IPS-11a (cell line): Measurements from ENCODE around the gene BBS7.

Experiments used
- H3K4me3 ChIP-seq: one replicate; pipeline ENCODE4 v1.5.1; 2013; ENCODE audit warnings: low read depth, low read length, control low read depth

BBS7 gene

GRCh38 chr4:121827853-121828252 is 42.4 kb downstream of the BBS7 start:
- H3K4me3 ChIP-seq, result no peak overlapping the region

GRCh38 chr4:121824950-121825349 is 45.3 kb downstream of the BBS7 start:
- no peak overlapping the region for H3K4me3 ChIP-seq

GRCh38 chr4:121824171-121824527 is 46.1 kb downstream of the BBS7 start:
- H3K4me3 ChIP-seq, result peak overlapping the region; percentile 52

GRCh38 chr4:121823505-121824170 is 46.6 kb downstream of the BBS7 start, which contains the start of gene CCNA2:
Gene CCNA2, minus strand, starts transcription at chr4:121823883. Its CDS starts 255 bp downstream, at chr4:121823628.
- peak within 1 kb of the TSS; percentile 79 for H3K4me3 ChIP-seq

GRCh38 chr4:121822796-121823504 is 47.3 kb downstream of the BBS7 start:
- peak overlapping the region; percentile 79 for H3K4me3 ChIP-seq

- peak overlapping the region; percentile 79 for H3K4me3 ChIP-seq
Measured at GRCh38 chr4:121822047-121822446, 48.2 kb downstream of the BBS7 start.

GRCh38 chr4:121819216-121819965 is 50.9 kb downstream of the BBS7 start:
- H3K4me3 ChIP-seq, result no peak overlapping the region

- H3K4me3 ChIP-seq, result no peak overlapping the region
Measured at GRCh38 chr4:121818215-121818614, 52.1 kb downstream of the BBS7 start.

GRCh38 chr4:121817701-121818100 is 52.6 kb downstream of the BBS7 start:
- no peak overlapping the region for H3K4me3 ChIP-seq

GRCh38 chr4:121817006-121817405 is 53.3 kb downstream of the BBS7 start:
- no peak overlapping the region for H3K4me3 ChIP-seq

- no peak overlapping the region for H3K4me3 ChIP-seq
Measured at GRCh38 chr4:121814756-121815155, 55.5 kb downstream of the BBS7 start.

- H3K4me3 ChIP-seq, result no peak overlapping the region
Measured at GRCh38 chr4:121811122-121811521, 59.2 kb downstream of the BBS7 start.

- H3K4me3 ChIP-seq, result no peak overlapping the region
Measured at GRCh38 chr4:121806411-121806810, 63.9 kb downstream of the BBS7 start.

- H3K4me3 ChIP-seq, result peak overlapping the region; percentile 95
Measured at GRCh38 chr4:121801715-121802075, 68.6 kb downstream of the BBS7 start.

- peak within 1 kb of the TSS; percentile 95 for H3K4me3 ChIP-seq
Measured at GRCh38 chr4:121800961-121801714, 69.1 kb downstream of the BBS7 start, which contains the start of gene EXOSC9. Gene EXOSC9, plus strand, starts transcription at chr4:121801323. Its CDS starts 102 bp downstream, at chr4:121801425.

GRCh38 chr4:121800638-121800960 is 69.7 kb downstream of the BBS7 start:
- peak overlapping the region; percentile 95 for H3K4me3 ChIP-seq

- H3K4me3 ChIP-seq, result no peak overlapping the region
Measured at GRCh38 chr4:121799867-121800501, 70.3 kb downstream of the BBS7 start.

GRCh38 chr4:121799208-121799823 is 71.0 kb downstream of the BBS7 start:
- H3K4me3 ChIP-seq, result no peak overlapping the region

GRCh38 chr4:121796283-121796682 is 74.0 kb downstream of the BBS7 start:
- no peak overlapping the region for H3K4me3 ChIP-seq

- no peak overlapping the region for H3K4me3 ChIP-seq
Measured at GRCh38 chr4:121794505-121795188, 75.6 kb downstream of the BBS7 start.
